Coronary artery (tissue), 2 donors: ENCODE measurements around the gene PRICKLE1.

ENCODE experiments used
- DNase-seq: peaks from one replicate; pipeline ENCODE4 v3.0.0-alpha.2; 2017; ENCODE audit warnings: low spot score
- H3K27ac ChIP-seq, 2 donors: fragments of 200-600 bp; sonication (generic); one replicate each; pipeline ENCODE4 v1.5.1; 2016 to 2019
- H3K4me3 ChIP-seq: fragments of 200-600 bp; sonication (generic); 2 replicates; pipeline ENCODE4 v1.5.1; 2016; ENCODE audit warnings: mild to moderate bottlenecking, moderate library complexity
- TF ChIP-seq, protein P1 (sequence below): fragments of 200-600 bp; sonication (generic); IDR thresholded peaks from one replicate; pipeline ENCODE4 v1.5.1; 2019; ENCODE audit warnings: antibody characterized with exemption

Gene PRICKLE1

GRCh38 chr12:42584651-42585111 is 4.9 kb downstream of the PRICKLE1 start:
- TF ChIP-seq, protein P1, sequence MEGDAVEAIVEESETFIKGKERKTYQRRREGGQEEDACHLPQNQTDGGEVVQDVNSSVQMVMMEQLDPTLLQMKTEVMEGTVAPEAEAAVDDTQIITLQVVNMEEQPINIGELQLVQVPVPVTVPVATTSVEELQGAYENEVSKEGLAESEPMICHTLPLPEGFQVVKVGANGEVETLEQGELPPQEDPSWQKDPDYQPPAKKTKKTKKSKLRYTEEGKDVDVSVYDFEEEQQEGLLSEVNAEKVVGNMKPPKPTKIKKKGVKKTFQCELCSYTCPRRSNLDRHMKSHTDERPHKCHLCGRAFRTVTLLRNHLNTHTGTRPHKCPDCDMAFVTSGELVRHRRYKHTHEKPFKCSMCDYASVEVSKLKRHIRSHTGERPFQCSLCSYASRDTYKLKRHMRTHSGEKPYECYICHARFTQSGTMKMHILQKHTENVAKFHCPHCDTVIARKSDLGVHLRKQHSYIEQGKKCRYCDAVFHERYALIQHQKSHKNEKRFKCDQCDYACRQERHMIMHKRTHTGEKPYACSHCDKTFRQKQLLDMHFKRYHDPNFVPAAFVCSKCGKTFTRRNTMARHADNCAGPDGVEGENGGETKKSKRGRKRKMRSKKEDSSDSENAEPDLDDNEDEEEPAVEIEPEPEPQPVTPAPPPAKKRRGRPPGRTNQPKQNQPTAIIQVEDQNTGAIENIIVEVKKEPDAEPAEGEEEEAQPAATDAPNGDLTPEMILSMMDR: no peak
- Histone ChIP-seq H3K27ac (no peak overlapping the region), H3K4me3 (peak overlapping the region; percentile 40)
- DNase-seq: no peak

- Histone ChIP-seq H3K27ac (no peak overlapping the region), H3K4me3 (no peak overlapping the region)
- no peak for DNase-seq
- TF ChIP-seq, protein P1: no peak
These were observed 6.5 kb downstream of the PRICKLE1 start for GRCh38 chr12:42583016-42583415.

DNA sequence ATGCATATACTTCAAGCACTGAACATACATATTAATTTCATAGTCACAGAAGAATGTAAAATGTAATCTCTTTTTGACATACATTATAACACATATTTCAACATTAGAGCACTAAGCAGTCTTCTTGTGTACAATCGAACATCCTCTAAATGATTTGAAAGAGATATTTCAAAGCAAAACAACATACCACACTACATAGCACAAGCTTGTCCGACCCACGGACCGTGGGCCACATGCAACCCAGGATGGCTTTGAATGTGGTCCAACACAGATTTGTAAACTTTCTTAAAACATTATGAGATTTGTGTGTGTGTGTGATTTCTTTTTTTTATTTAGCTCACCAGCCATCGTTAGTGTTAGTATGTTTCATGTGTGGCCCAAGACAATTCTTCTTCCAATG is 7.0 kb downstream of the PRICKLE1 start:
- no peak for DNase-seq
- TF ChIP-seq, protein P1: no peak
- Histone ChIP-seq H3K27ac (no peak overlapping the region), H3K4me3 (no peak overlapping the region)

DNA sequence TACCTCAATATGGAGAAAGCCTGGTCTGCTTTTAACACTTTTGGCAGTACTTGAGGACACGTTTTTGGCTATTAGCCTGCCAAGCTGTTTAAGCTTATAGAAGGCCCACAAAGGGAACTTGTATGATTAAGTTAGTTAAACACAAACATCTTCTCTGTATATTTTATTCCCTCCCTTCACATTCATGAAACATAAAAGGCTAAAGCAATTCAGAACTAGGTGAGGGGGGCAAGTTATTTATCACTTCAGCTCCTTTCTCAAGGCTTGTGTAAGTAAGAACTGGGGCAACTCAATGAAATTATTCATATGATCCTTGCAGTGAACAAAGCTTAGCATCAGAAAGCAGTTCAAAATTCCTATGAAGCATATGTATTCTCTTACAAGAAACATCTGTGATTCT is 7.5 kb downstream of the PRICKLE1 start:
- no peak for DNase-seq
- Histone ChIP-seq H3K4me3 (no peak overlapping the region), H3K27ac (no peak overlapping the region)
- TF ChIP-seq, protein P1: no peak

GRCh38 chr12:42576374-42576773 is 13.2 kb downstream of the PRICKLE1 start:
- Histone ChIP-seq H3K27ac (no peak overlapping the region), H3K4me3 (no peak overlapping the region)
- DNase-seq: no peak
- TF ChIP-seq, protein P1: no peak

DNA sequence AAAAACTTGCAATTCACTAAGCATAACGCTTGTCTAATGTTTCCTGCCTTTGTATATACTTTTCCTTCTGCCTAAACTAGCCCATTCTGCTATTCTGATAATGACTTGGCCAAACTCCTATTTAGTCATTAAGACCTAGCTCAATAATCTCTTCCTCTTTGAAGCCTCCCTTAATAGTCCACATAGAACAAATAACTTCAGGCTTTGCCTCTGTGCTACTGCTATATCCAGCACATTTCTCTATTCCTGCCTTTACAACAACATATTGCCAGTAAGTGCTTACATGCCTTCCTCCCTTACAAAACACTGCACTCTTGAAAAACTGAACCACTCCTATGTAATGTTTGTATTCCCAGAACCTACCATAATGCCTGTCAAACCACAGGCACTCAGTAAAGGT is 13.8 kb downstream of the PRICKLE1 start:
- TF ChIP-seq, protein P1: no peak
- Histone ChIP-seq H3K27ac (no peak overlapping the region), H3K4me3 (no peak overlapping the region)
- no peak for DNase-seq

- H3K4me3 ChIP-seq: no peak overlapping the region
- no peak for DNase-seq
- TF ChIP-seq, protein P1: no peak
- no peak overlapping the region for H3K27ac ChIP-seq
These were observed 14.7 kb downstream of the PRICKLE1 start for GRCh38 chr12:42574851-42575266.
